ENCODE measurements around the gene FKBP1C. TPM values are rescaled to one million over a fixed set of nuclear protein-coding genes. Genes with fewer than 3 reads are reported as not detected.

Gene FKBP1C
- total RNA-seq, 1 donor from 2014 or later = not detected

DNA sequence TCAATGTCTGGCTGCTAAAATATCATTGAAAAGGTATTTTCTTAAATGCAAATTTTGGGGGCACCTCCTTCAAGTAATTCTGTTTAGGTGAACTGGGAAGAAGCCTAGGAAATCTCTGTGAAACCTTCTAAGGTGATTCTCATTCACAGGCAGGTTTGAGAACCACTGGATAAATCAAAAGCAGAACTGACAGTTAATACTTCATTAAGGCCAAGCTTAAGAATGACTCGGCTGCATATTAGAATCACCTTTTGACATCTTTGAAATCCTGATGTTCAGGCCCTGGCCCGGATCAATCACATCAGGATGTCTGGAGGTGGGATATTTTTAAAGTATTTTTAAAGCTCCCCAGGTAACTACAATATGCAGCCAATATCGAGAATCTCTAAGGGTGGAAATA, 50.6 kb downstream of the FKBP1C start:
- H3K36me3 ChIP-seq (ENCODE audit: control insufficient read depth, insufficient read depth, low read length) = no peaks in the 10 kb centered on the region
- DNase-seq (ENCODE audit: low read depth) = no peak
- no peak for TF ChIP-seq CTCF (IDR thresholded peaks at IDR 0.05; ENCODE audit: insufficient read depth, low read length, severe bottlenecking)
- H3K27me3 ChIP-seq (ENCODE audit: control insufficient read depth, insufficient read depth, low read length) = no peaks in the 10 kb centered on the region
- no peak for FAIRE-seq
- H3K4me3 ChIP-seq (ENCODE audit: low read depth, low read length) = no peak overlapping the region

Other genes with a start within 250 kb of the FKBP1C start
- gene LGSN, start 108.5 kb downstream of the FKBP1C start, total RNA-seq = under 0.01 TPM in 2 replicates

Measured in bronchial epithelial cell (primary cell).